NCI-H1105 (cell line): Measurements from ENCODE around the gene FARP1.

Source experiments
- DNase-seq: peaks from one replicate; lab custom pipeline; 2025; lab: John Stamatoyannopoulos, UW

FARP1 gene

GRCh38 chr13:98308086-98308911, 165.4 kb downstream of the FARP1 start:
- no peak for DNase-seq

- no peak for DNase-seq
These were observed 166.9 kb downstream of the FARP1 start for GRCh38 chr13:98309569-98310335.

DNA sequence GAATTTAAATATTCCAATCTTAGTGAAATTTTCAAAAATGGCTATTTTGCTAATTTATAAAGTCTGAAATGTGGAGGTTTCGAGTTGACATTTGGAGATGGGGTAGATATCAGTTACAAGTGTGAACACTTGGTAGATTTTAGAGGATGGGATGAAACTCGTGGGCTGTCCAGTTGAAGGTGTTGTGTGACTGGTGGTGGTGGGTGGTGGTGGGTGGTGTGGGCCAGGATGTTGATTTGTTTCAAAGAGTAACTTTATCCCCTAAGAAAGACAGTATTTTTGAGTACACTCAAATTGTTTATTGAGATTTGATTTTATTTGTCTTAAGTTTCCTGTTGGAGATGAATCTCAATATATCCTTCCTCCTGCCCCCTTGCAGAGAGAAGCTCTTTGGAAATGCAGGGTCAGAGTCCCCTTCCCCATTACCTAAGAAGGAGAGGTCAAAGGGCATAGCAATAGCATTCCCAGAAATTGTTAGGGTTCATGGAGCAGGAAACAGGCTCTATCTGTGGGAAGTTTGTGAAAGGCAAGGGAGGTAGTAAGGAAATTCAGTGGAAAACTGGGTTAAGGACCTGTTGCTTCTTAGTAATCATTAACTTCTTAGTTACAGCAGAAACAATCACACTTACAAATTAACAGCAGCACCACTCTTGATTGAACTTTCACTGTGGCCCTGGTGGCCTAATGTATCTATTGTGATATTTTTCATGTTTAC, 167.7 kb downstream of the FARP1 start:
- no peak for DNase-seq

- DNase-seq = no peak
These were observed 168.3 kb downstream of the FARP1 start for GRCh38 chr13:98311200-98311548.

DNA sequence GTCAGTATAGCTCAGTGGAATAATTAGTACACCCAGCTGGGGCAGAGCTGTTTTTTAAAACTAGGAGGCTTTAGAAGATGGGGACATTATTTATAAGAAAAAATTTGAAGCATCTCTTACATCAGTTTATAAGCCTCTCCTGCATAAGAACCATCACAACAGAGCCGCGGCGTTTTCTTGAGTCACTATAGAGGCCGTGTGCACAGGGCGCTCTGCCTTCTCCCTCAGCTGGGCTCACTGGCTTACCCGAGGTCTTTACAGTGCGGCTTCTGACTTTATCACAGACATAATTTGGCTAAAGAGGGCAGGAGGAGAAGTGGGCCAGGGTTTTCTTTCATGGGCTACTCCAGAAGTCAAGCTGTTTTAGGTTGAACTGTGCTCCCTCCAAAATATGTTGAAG, 169.7 kb downstream of the FARP1 start:
- no peak for DNase-seq

- DNase-seq = no peak
These were observed 170.4 kb downstream of the FARP1 start for GRCh38 chr13:98313023-98313921.

DNA sequence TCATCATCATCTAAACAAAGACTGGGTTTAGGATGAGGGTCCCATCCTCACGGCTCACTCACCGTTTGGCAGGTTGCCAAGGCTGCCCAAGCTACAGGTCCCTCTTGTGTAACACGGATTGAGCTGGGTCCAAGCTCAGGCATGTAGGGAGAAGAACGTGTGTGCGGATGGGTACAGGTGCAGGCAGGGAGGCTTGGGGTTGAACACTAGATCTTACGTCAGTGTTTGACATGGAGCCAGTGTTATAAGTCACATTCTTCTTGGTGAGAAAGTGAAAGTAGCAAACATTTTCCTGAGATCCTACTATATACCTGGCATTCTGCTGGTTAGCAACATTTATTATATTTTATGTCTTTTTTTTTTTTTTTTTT, 171.0 kb downstream of the FARP1 start:
- DNase-seq = no peak

GRCh38 chr13:98315466-98315865, 172.6 kb downstream of the FARP1 start:
- no peak for DNase-seq

DNA sequence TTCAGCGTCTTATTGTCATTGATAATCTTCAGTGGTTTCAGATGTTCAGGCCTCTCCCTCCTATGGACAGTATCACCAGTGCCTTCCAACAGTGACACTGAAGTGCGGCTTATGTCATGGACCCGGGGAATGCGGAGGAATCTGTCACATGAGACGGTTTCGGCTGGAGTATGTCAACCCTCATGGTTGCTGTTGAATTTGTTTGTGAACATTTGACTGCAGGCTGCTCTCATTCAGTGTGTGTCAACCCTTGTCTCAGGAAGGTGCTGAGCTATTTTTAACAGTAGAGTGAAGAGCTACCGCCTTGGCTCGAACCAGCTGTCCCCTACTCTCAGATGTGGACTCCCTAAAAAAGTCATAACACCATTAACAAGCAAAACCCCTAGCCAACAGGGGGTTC, 173.0 kb downstream of the FARP1 start:
- no peak for DNase-seq

DNA sequence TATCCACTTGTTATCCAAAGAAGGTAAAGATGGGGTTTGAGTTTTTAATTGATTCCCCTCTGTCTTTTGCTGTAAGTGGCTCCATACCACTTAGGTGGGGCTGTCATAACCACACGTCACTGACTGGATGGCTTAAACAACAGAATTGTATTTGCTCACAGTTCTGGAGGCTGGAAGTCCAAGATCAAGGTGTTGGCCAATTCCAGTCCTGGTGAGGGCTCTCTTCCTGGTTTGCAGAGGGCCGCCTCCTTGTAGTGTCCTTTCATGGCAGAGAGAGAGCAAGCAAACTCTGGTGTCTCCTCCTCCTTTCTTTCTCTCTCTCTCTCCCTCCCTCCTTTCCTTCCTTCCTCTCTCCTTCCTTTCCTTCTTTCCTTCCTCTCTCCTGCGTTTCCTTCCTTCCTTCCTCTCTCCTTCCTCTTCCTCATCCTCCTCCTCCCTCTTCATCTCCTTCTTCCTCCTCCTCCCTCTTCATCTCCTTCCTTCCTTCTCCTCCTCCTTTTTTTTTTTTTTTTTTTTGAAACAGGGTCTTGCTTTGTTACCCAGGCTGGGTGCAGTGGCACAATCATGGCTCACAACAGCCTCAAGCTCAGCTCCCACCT, 174.8 kb downstream of the FARP1 start:
- DNase-seq = no peak

GRCh38 chr13:98318263-98318878, 175.5 kb downstream of the FARP1 start:
- DNase-seq = no peak

- DNase-seq = no peak
These were observed 177.7 kb downstream of the FARP1 start for GRCh38 chr13:98320561-98321105.

DNA sequence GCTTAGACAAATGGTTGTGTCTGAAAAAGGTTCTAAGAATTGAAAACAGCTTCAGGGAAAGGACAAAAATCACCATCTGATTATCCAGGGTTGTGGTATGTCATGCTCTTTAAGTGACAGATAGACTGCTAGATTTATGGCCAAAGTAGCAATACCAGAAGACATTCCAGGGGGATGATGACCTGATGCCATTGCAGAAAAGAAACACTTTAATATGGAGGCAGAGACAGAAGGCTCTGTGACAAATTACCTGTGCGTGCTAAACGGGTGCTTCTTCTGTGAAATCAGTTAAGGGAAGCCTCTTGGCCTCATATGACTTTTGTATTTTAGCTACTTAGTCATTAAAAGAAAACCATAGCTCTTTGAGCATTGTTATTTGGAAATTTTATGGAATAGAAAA, 178.5 kb downstream of the FARP1 start:
- DNase-seq = no peak

GRCh38 chr13:98322091-98322718, 179.3 kb downstream of the FARP1 start:
- no peak for DNase-seq

DNA sequence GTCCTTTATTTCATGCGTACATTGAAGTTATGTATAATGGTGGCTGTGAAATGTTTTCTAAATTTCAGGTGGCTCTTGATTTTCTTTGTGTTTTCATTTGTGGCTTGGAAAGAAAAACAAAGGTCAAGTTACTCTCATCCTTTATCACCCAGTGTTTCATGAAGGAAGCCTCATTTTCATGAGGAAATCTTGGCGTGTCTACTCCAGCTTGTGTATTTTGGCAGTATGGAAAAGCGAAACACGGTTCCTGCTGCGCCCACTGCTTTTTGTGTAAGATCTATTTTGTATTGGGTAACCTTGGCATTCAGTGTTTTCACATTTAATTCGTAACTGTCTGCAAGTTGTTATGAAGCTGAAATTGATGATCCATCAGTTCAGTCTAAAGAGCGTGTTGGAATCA, 181.2 kb downstream of the FARP1 start:
- no peak for DNase-seq

GRCh38 chr13:98325724-98326123, 182.8 kb downstream of the FARP1 start:
- no peak for DNase-seq

DNA sequence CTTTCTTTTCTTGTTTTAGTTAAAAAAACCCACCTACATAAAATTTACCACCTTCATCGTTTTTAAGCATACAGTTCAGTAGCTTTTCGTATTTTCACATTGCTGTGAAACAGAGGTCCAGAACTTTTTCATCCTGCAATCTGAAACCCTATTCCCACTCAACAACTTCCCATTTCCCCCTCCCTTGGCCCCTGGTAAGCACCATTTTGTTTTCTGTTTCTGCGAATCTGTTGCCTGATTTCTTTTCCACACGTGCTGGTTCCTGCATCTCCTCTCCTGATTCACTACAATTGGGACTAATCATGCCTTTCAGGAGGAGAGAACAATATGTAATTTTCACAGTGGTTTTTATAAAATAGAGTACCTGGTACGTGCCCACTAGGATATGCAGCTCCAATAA, 183.4 kb downstream of the FARP1 start:
- no peak for DNase-seq

- DNase-seq = no peak
These were observed 184.7 kb downstream of the FARP1 start for GRCh38 chr13:98327371-98328270.

- no peak for DNase-seq
These were observed 185.6 kb downstream of the FARP1 start for GRCh38 chr13:98328511-98328910.
